Thyroid gland (tissue), 4 donors: ENCODE results near the gene DPF1. TPM values are rescaled to one million over a fixed set of nuclear protein-coding genes. Genes with fewer than 3 reads are reported as not detected.

ENCODE experiments used
- DNase-seq, 2 donors: peaks; one replicate each; pipeline ENCODE4 v3.0.0-alpha.2; 2019
- H3K27ac ChIP-seq, 3 donors: fragments of 200-600 bp; sonication (generic); 1 replicate in 2 of 3; 2 replicates in 1 of 3; pipeline ENCODE4 v1.5.1; 2016 to 2019; ENCODE audit warnings: mild to moderate bottlenecking in 1 of 3, moderate library complexity in 1 of 3
- H3K27me3 ChIP-seq: fragments of 200-600 bp; sonication (generic); one replicate; pipeline ENCODE4 v1.5.1; 2019
- H3K36me3 ChIP-seq, 2 donors: fragments of 200-600 bp; sonication (generic); one replicate each; pipeline ENCODE4 v1.5.1; 2016 to 2019
- H3K4me1 ChIP-seq, 2 donors: fragments of 200-600 bp; sonication (generic); one replicate each; pipeline ENCODE4 v1.5.1; 2017 to 2019
- H3K4me3 ChIP-seq, 3 donors: fragments of 200-600 bp; sonication (generic); replicated peaks in 1 of 3; 1 replicate in 2 of 3; 2 replicates in 1 of 3; pipeline ENCODE4 v1.5.1; 2016; ENCODE audit warnings: mild to moderate bottlenecking in 1 of 3
- H3K9me3 ChIP-seq: fragments of 200-600 bp; sonication (generic); one replicate; pipeline ENCODE4 v1.5.1; 2017
- CTCF ChIP-seq, 6 experiments: fragments of 200-600 bp in 3 of 6; fragments of 450-650 bp in 3 of 6; sonication (generic) in 3 of 6; IDR thresholded peaks; one replicate each; pipeline ENCODE4 v1.5.1; 2016 to 2019; ENCODE audit warnings: antibody characterized with exemption in 6 of 6, mild to moderate bottlenecking in 2 of 6, inconsistent platforms in 1 of 6, moderate library complexity in 1 of 6
- POLR2A ChIP-seq, 2 donors: fragments of 450-650 bp; IDR thresholded peaks; one replicate each; pipeline ENCODE4 v1.6.1; 2017; ENCODE audit warnings: antibody characterized with exemption in 2 of 2, mild to moderate bottlenecking in 2 of 2, moderate library complexity in 1 of 2
- WGBS, 2 donors: methylation state at CpG; one replicate each; pipeline ENCODE4 v1.1.5; 2017; 5-methylcytosine and 5-hydroxymethylcytosine counted together
- intact Hi-C: fragments of 100-400 bp; cut with DNase I; formaldehyde crosslinking; loops from one replicate; pipeline ENCODE4 v1.15.1; 2023
- total RNA-seq, 4 donors: library from RNA; depleted of rRNA; stranded (reverse); fragments of >200 nt; gene quantifications; one replicate each; pipeline ENCODE4 v1.2.3, GENCODE V29; 2016

The DPF1 gene
- total RNA-seq, 4 donors from 2014 or later: not detected

DNA sequence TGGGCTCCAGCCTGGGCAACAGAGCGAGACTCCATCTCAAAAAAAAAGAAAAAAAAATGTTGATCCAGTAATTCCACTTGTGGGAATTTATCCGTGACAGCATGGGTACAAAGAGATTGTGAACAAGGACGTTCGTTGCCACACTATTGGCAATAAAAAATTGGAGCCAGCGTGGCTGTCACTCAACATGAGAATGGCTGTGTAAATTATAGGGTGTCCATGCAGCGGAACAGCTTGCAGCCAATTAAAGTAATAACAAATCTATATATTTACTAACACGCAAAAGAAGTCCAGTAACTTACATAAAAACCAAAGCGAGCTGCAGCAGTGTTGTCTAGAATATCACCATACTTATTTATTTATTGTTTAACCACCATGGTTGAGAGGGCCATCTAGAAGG lies 19.3 kb downstream of the DPF1 start:
- no peak overlapping the region for H3K4me3 ChIP-seq
- no peak for DNase-seq
- no peak for TF ChIP-seq POLR2A (IDR thresholded peaks at IDR 0.05)
- TF ChIP-seq CTCF (IDR thresholded peaks at IDR 0.05): no peak
- H3K9me3 ChIP-seq: no peaks in the 10 kb centered on the region
- peaks cover 42 to 59% of the 10 kb centered on the region in 2 donors for H3K36me3 ChIP-seq
- intact Hi-C loops: no loop called here
- no peak overlapping the region for H3K27ac ChIP-seq
- peaks cover 5% of the 10 kb centered on the region for H3K27me3 ChIP-seq
- peaks cover 0 to 5% of the 10 kb centered on the region in 2 donors for H3K4me1 ChIP-seq
- 80 to 91% methylated on average over 8 of the region's 8 CpGs for WGBS, 2 donors

DNA sequence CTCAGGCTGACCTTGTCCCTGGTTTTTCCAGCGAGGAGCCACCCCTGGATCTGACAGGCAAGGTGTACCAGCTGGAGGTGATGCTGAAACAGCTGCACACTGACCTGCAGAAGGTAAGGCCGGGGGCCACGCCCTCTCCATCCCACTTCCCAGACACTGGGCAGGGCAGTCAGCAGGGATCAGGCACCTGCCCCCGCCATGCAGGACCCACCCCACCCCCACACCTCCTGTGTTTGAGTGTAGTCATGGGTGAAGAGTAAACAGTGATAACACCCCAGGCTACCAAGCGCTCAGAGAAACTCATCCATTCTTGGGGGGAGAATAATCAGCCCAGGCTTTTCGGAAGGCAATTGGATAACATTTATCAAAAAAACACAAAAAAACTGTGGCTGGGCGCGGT lies 19.9 kb downstream of the DPF1 start:
- H3K36me3 ChIP-seq: peaks cover 42 to 63% of the 10 kb centered on the region in 2 donors
- WGBS, 2 donors: 96 to 97% methylated on average over 7 of the region's 8 CpGs

DNA sequence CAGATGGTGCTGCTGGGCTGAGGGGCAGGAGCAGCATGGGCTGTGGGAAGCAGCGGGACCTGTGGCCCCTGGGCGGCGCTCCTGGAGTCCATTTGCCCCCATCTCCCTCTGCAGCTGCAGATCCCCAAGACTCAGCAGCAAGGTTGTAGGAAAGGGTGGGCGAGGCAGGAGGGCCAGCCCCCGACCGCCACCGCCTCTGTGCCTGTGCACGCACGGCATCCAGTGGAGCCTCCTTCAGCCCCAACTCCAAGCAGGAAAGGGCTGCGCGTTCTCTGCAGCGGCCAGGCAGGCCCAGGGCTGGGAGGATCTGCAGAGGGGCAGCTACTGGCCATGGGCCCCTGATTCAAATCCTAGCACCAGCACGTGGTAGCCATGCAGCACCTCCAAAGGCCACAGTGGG lies 20.8 kb downstream of the DPF1 start:
- Histone ChIP-seq H3K4me1 (no peaks in the 10 kb centered on the region), H3K36me3 (peaks cover 47 to 72% of the 10 kb centered on the region in 2 donors), H3K9me3 (no peaks in the 10 kb centered on the region), H3K27me3 (no peaks in the 10 kb centered on the region), H3K4me3 (no peak overlapping the region), H3K27ac (no peak overlapping the region)
- TF ChIP-seq POLR2A (IDR thresholded peaks at IDR 0.05) (no peak), CTCF (IDR thresholded peaks at IDR 0.05) (no peak)
- intact Hi-C loops: no loop called here
- 91 to 93% methylated on average over 4 to 13 of the region's 13 CpGs for WGBS, 2 donors
- DNase-seq: no peak

More for the DNA sequence above, 19.9 kb downstream of the DPF1 start:
- no peak for DNase-seq
- H3K9me3 ChIP-seq: no peaks in the 10 kb centered on the region
- H3K27ac ChIP-seq: no peak overlapping the region
- intact Hi-C loops: no loop called here
- peaks cover 4% of the 10 kb centered on the region for H3K27me3 ChIP-seq
- H3K4me1 ChIP-seq: no peaks in the 10 kb centered on the region
- TF ChIP-seq POLR2A (IDR thresholded peaks at IDR 0.05) (no peak), CTCF (IDR thresholded peaks at IDR 0.05) (no peak)
- H3K4me3 ChIP-seq: no peak overlapping the region

DNA sequence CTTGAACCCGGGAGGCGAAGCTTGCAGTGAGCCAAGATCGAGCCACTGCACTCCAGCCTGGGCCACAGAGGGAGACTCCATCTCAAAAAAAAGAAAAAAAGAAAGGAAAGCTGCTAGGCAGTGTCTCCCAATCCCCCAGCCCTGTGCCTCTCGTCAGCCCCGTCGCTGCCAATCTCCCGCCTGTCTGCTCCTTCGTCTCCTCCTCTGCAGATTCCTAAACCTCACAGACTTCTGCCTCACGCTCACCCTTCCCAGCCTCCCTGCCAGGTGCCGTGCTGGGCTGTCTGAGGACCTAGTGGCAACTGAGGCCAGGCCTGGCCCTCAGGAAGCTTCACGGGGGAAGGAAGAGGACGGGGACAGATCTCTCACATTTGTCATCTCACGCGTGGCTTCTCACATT lies 21.5 kb downstream of the DPF1 start:
- Histone ChIP-seq H3K36me3 (peaks cover 51 to 73% of the 10 kb centered on the region in 2 donors), H3K27me3 (no peaks in the 10 kb centered on the region), H3K9me3 (no peaks in the 10 kb centered on the region), H3K4me3 (no peak overlapping the region), H3K27ac (no peak overlapping the region), H3K4me1 (no peaks in the 10 kb centered on the region)
- intact Hi-C loops: no loop called here
- TF ChIP-seq POLR2A (IDR thresholded peaks at IDR 0.05) (no peak), CTCF (IDR thresholded peaks at IDR 0.05) (no peak)
- no peak for DNase-seq
- WGBS, 2 donors: 93 to 96% methylated on average over 14 of the region's 14 CpGs

GRCh38 chr19:38201731-38202130 lies 22.3 kb downstream of the DPF1 start:
- Histone ChIP-seq H3K27me3 (no peaks in the 10 kb centered on the region), H3K9me3 (no peaks in the 10 kb centered on the region), H3K27ac (no peak overlapping the region), H3K4me1 (no peaks in the 10 kb centered on the region), H3K36me3 (peaks cover 44 to 68% of the 10 kb centered on the region in 2 donors), H3K4me3 (no peak overlapping the region)
- intact Hi-C loops: no loop called here
- WGBS, 2 donors: 90 to 96% methylated on average over 11 to 15 of the region's 15 CpGs
- TF ChIP-seq POLR2A (IDR thresholded peaks at IDR 0.05) (no peak), CTCF (IDR thresholded peaks at IDR 0.05) (no peak)
- no peak for DNase-seq
